ENCODE data around the gene SCUBE2.

Gene SCUBE2

GRCh38 chr11:9095421-9095820 is 4.0 kb upstream of the SCUBE2 start:
- Histone ChIP-seq H3K9me3 (ENCODE audit: insufficient read depth, low read depth, low read length) (peaks cover 4% of the 10 kb centered on the region), H2AFZ (ENCODE audit: insufficient read depth, low read length, poor library complexity) (no peak overlapping the region), H2BK5ac (ENCODE audit: low read depth, low read length, poor library complexity) (no peak overlapping the region), H3K14ac (ENCODE audit: low read length) (no peak overlapping the region), H3K36me3 (ENCODE audit: control insufficient read depth in 1 of 2, insufficient read depth in 2 of 2, low read length in 2 of 2) (no peaks in the 10 kb centered on the region), H2AK5ac (ENCODE audit: low read length) (no peak overlapping the region), H3K4ac (ENCODE audit: low read depth, low read length) (no peak overlapping the region), H3K23ac (ENCODE audit: low read length) (no peak overlapping the region), H3K79me2 (ENCODE audit: control insufficient read depth, insufficient read depth, low read length, poor library complexity) (no peaks in the 10 kb centered on the region), H3K79me1 (ENCODE audit: low read length) (no peaks in the 10 kb centered on the region), H4K12ac (ENCODE audit: low read depth, low read length) (no peak overlapping the region), H2BK120ac (ENCODE audit: insufficient read depth, low read length, poor library complexity) (no peak overlapping the region), H3K27ac (ENCODE audit: low read depth, low read length) (no peak overlapping the region), H3K9ac (ENCODE audit: low read length) (no peak overlapping the region), H3K4me1 (ENCODE audit: control insufficient read depth in 1 of 2, insufficient read depth in 2 of 2, low read length in 2 of 2) (peaks cover 3 to 8% of the 10 kb centered on the region in 2 experiments), H2BK12ac (ENCODE audit: low read length) (no peak overlapping the region), H3K27me3 (ENCODE audit: insufficient read depth, low read length) (peaks cover 25% of the 10 kb centered on the region), H4K91ac (ENCODE audit: low read depth, low read length) (no peak overlapping the region), H4K8ac (ENCODE audit: low read depth, low read length) (no peak overlapping the region), H3K18ac (ENCODE audit: low read length) (no peak overlapping the region), H3K4me3 (ENCODE audit: low read depth, low read length) (no peak overlapping the region), H3K4me2 (ENCODE audit: low read length) (no peak overlapping the region)
- no peak for DNase-seq
- WGBS (ENCODE audit: extremely low coverage, insufficient coverage, insufficient read length) = no CpG with 5 or more reads among the region's 12 CpGs

GRCh38 chr11:9094420-9094819 is 3.0 kb upstream of the SCUBE2 start:
- Histone ChIP-seq H3K27ac (ENCODE audit: low read depth, low read length) (no peak overlapping the region), H2BK5ac (ENCODE audit: low read depth, low read length, poor library complexity) (no peak overlapping the region), H3K4me1 (ENCODE audit: control insufficient read depth in 1 of 2, insufficient read depth in 2 of 2, low read length in 2 of 2) (peaks cover 3 to 8% of the 10 kb centered on the region in 2 experiments), H3K9me3 (ENCODE audit: insufficient read depth, low read depth, low read length) (peaks cover 6% of the 10 kb centered on the region), H4K8ac (ENCODE audit: low read depth, low read length) (no peak overlapping the region), H3K4me2 (ENCODE audit: low read length) (no peak overlapping the region), H3K27me3 (ENCODE audit: insufficient read depth, low read length) (peaks cover 34% of the 10 kb centered on the region), H2AK5ac (ENCODE audit: low read length) (no peak overlapping the region), H3K23ac (ENCODE audit: low read length) (no peak overlapping the region), H2BK120ac (ENCODE audit: insufficient read depth, low read length, poor library complexity) (no peak overlapping the region), H3K4me3 (ENCODE audit: low read depth, low read length) (no peak overlapping the region), H3K9ac (ENCODE audit: low read length) (no peak overlapping the region), H3K18ac (ENCODE audit: low read length) (no peak overlapping the region), H3K79me2 (ENCODE audit: control insufficient read depth, insufficient read depth, low read length, poor library complexity) (no peaks in the 10 kb centered on the region), H4K12ac (ENCODE audit: low read depth, low read length) (no peak overlapping the region), H2AFZ (ENCODE audit: insufficient read depth, low read length, poor library complexity) (no peak overlapping the region), H2BK12ac (ENCODE audit: low read length) (no peak overlapping the region), H3K4ac (ENCODE audit: low read depth, low read length) (no peak overlapping the region), H3K36me3 (ENCODE audit: control insufficient read depth in 1 of 2, insufficient read depth in 2 of 2, low read length in 2 of 2) (no peaks in the 10 kb centered on the region), H4K91ac (ENCODE audit: low read depth, low read length) (no peak overlapping the region), H3K79me1 (ENCODE audit: low read length) (no peaks in the 10 kb centered on the region), H3K14ac (ENCODE audit: low read length) (no peak overlapping the region)
- no CpG with 5 or more reads among the region's 8 CpGs for WGBS (ENCODE audit: extremely low coverage, insufficient coverage, insufficient read length)
- DNase-seq = no peak

GRCh38 chr11:9092853-9093778 is 1.7 kb upstream of the SCUBE2 start:
- H3K27me3 ChIP-seq (ENCODE audit: insufficient read depth, low read length) = peaks cover 38% of the 10 kb centered on the region
- WGBS (ENCODE audit: extremely low coverage, insufficient coverage, insufficient read length) = no CpG with 5 or more reads among the region's 10 CpGs
- no peaks in the 10 kb centered on the region for H3K79me2 ChIP-seq (ENCODE audit: control insufficient read depth, insufficient read depth, low read length, poor library complexity)
- H3K4me2 ChIP-seq (ENCODE audit: low read length) = no peak overlapping the region
- no peak overlapping the region for H4K8ac ChIP-seq (ENCODE audit: low read depth, low read length)
- no peak overlapping the region for H3K4me3 ChIP-seq (ENCODE audit: low read depth, low read length)
- no peak overlapping the region for H3K14ac ChIP-seq (ENCODE audit: low read length)
- H3K79me1 ChIP-seq (ENCODE audit: low read length) = no peaks in the 10 kb centered on the region
- DNase-seq = no peak
- H3K36me3 ChIP-seq (ENCODE audit: control insufficient read depth in 1 of 2, insufficient read depth in 2 of 2, low read length in 2 of 2) = no peaks in the 10 kb centered on the region
- no peak overlapping the region for H3K23ac ChIP-seq (ENCODE audit: low read length)
- no peak overlapping the region for H2BK120ac ChIP-seq (ENCODE audit: insufficient read depth, low read length, poor library complexity)
- H3K4ac ChIP-seq (ENCODE audit: low read depth, low read length) = no peak overlapping the region
- H2BK12ac ChIP-seq (ENCODE audit: low read length) = no peak overlapping the region
- no peak overlapping the region for H4K12ac ChIP-seq (ENCODE audit: low read depth, low read length)
- H3K9ac ChIP-seq (ENCODE audit: low read length) = no peak overlapping the region
- peaks cover 3 to 8% of the 10 kb centered on the region in 2 experiments for H3K4me1 ChIP-seq (ENCODE audit: control insufficient read depth in 1 of 2, insufficient read depth in 2 of 2, low read length in 2 of 2)
- no peak overlapping the region for H3K18ac ChIP-seq (ENCODE audit: low read length)
- no peak overlapping the region for H3K27ac ChIP-seq (ENCODE audit: low read depth, low read length)
- peaks cover 6% of the 10 kb centered on the region for H3K9me3 ChIP-seq (ENCODE audit: insufficient read depth, low read depth, low read length)
- H4K91ac ChIP-seq (ENCODE audit: low read depth, low read length) = no peak overlapping the region
- H2AK5ac ChIP-seq (ENCODE audit: low read length) = no peak overlapping the region
- H2BK5ac ChIP-seq (ENCODE audit: low read depth, low read length, poor library complexity) = no peak overlapping the region
- H2AFZ ChIP-seq (ENCODE audit: insufficient read depth, low read length, poor library complexity) = no peak overlapping the region

GRCh38 chr11:9092072-9092471 is 673 bp upstream of the SCUBE2 start:
- H4K91ac ChIP-seq (ENCODE audit: low read depth, low read length) = no peak overlapping the region
- H4K12ac ChIP-seq (ENCODE audit: low read depth, low read length) = no peak overlapping the region
- no peak overlapping the region for H2BK5ac ChIP-seq (ENCODE audit: low read depth, low read length, poor library complexity)
- no peaks in the 10 kb centered on the region for H3K79me1 ChIP-seq (ENCODE audit: low read length)
- H3K36me3 ChIP-seq (ENCODE audit: control insufficient read depth in 1 of 2, insufficient read depth in 2 of 2, low read length in 2 of 2) = no peaks in the 10 kb centered on the region
- H2AK5ac ChIP-seq (ENCODE audit: low read length) = no peak overlapping the region
- DNase-seq = no peak
- no peak overlapping the region for H3K14ac ChIP-seq (ENCODE audit: low read length)
- peaks cover 6% of the 10 kb centered on the region for H3K9me3 ChIP-seq (ENCODE audit: insufficient read depth, low read depth, low read length)
- H2BK120ac ChIP-seq (ENCODE audit: insufficient read depth, low read length, poor library complexity) = no peak overlapping the region
- H2BK12ac ChIP-seq (ENCODE audit: low read length) = no peak overlapping the region
- no peak overlapping the region for H3K4me3 ChIP-seq (ENCODE audit: low read depth, low read length)
- no peak overlapping the region for H3K4me2 ChIP-seq (ENCODE audit: low read length)
- no CpG with 5 or more reads among the region's 4 CpGs for WGBS (ENCODE audit: extremely low coverage, insufficient coverage, insufficient read length)
- H3K9ac ChIP-seq (ENCODE audit: low read length) = no peak overlapping the region
- H2AFZ ChIP-seq (ENCODE audit: insufficient read depth, low read length, poor library complexity) = no peak overlapping the region
- no peak overlapping the region for H4K8ac ChIP-seq (ENCODE audit: low read depth, low read length)
- peaks cover 3 to 8% of the 10 kb centered on the region in 2 experiments for H3K4me1 ChIP-seq (ENCODE audit: control insufficient read depth in 1 of 2, insufficient read depth in 2 of 2, low read length in 2 of 2)
- no peak overlapping the region for H3K18ac ChIP-seq (ENCODE audit: low read length)
- H3K27me3 ChIP-seq (ENCODE audit: insufficient read depth, low read length) = peaks cover 38% of the 10 kb centered on the region
- no peaks in the 10 kb centered on the region for H3K79me2 ChIP-seq (ENCODE audit: control insufficient read depth, insufficient read depth, low read length, poor library complexity)
- no peak overlapping the region for H3K23ac ChIP-seq (ENCODE audit: low read length)
- no peak overlapping the region for H3K27ac ChIP-seq (ENCODE audit: low read depth, low read length)
- H3K4ac ChIP-seq (ENCODE audit: low read depth, low read length) = no peak overlapping the region
